Tibial nerve (tissue), 4 donors: Measurements from ENCODE around the gene GALNT14. TPM values are rescaled to one million over a fixed set of nuclear protein-coding genes. Genes with fewer than 3 reads are reported as not detected.

Source experiments
- DNase-seq, 2 donors: peaks; one replicate each; pipeline ENCODE4 v3.0.0-alpha.2; 2019; ENCODE audit warnings: low spot score in 2 of 2
- H3K27ac ChIP-seq, 4 donors: fragments of 200-600 bp; sonication (generic) in 3 of 4; one replicate each; pipeline ENCODE4 v1.5.1; 2017 to 2019; ENCODE audit warnings: mild to moderate bottlenecking in 1 of 4
- H3K27me3 ChIP-seq, 2 donors: fragments of 200-600 bp; sonication (generic) in 1 of 2; one replicate each; pipeline versions ENCODE4 v1.5.1 to v1.6.0; 2017 to 2019
- H3K36me3 ChIP-seq, 3 donors: fragments of 200-600 bp; sonication (generic); one replicate each; pipeline ENCODE4 v1.5.1; 2018 to 2019
- H3K4me1 ChIP-seq, 4 donors: fragments of 200-600 bp; sonication (generic) in 3 of 4; one replicate each; pipeline ENCODE4 v1.5.1; 2017 to 2019
- H3K4me3 ChIP-seq, 4 donors: fragments of 200-600 bp; sonication (generic) in 3 of 4; one replicate each; pipeline ENCODE4 v1.5.1; 2017 to 2019; ENCODE audit warnings: mild to moderate bottlenecking in 1 of 4, moderate library complexity in 1 of 4
- H3K9me3 ChIP-seq, 4 donors: fragments of 200-600 bp; sonication (generic) in 3 of 4; one replicate each; pipeline ENCODE4 v1.5.1; 2017 to 2019
- CTCF ChIP-seq, 5 experiments: fragments of 200-600 bp in 3 of 5; fragments of 450-650 bp in 2 of 5; sonication (generic) in 3 of 5; IDR thresholded peaks; one replicate each; pipeline ENCODE4 v1.5.1; 2016 to 2019; ENCODE audit warnings: antibody characterized with exemption in 5 of 5, mild to moderate bottlenecking in 3 of 5, moderate library complexity in 2 of 5
- EP300 ChIP-seq, 2 donors: sonication (generic); formaldehyde crosslinking; IDR thresholded peaks; one replicate each; pipeline ENCODE4 v1.6.1; 2017; ENCODE audit warnings: antibody characterized with exemption in 2 of 2, mild to moderate bottlenecking in 1 of 2
- POLR2A ChIP-seq, 2 donors: fragments of 450-650 bp; IDR thresholded peaks; one replicate each; pipeline ENCODE4 v1.6.1; 2017; ENCODE audit warnings: antibody characterized with exemption in 2 of 2, mild to moderate bottlenecking in 2 of 2, moderate library complexity in 2 of 2
- WGBS, 2 donors: methylation state at CpG; one replicate each; pipeline ENCODE4 v1.1.5; 2018; 5-methylcytosine and 5-hydroxymethylcytosine counted together
- total RNA-seq, 4 donors: library from RNA; depleted of rRNA; stranded (reverse); fragments of >200 nt; gene quantifications; one replicate each; pipeline ENCODE4 v1.1.0, GENCODE V29; 2016

The GALNT14 gene
- total RNA-seq, 4 donors from 2014 or later, result 0.21 to 4.2 (median 0.78) TPM; not detected in 1

DNA sequence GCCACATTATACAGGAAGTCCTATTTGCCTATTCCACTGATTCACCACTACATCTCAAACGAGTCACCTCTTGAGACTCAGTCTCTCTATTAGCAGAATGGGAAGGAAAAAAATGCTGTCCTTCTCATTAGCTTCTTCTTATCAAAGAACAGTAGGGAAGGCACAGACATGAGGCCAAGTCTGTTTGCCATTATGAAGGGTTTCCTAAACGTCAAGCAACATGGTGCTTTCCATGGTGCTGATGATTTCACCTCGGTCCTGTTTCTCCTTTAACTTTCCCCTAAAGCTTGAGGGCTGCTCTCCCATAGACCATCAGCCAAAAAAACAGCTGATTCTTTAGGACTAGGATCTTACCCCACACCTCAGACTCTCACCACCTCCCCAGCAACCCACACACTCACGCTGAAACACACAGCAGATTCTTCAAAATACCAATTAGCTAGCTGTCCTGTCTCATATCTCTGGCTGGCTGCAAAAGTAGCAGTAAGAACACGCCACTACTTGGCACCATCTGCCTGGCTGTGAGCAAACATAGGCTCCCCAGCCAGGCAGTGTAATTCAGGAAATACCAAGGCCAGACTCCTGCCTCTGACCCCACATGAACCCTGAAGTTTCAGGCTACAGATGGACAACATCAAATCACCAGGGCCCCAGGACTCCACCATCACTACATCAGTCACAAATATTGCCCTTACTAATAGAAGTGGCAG, 30.5 kb downstream of the GALNT14 start:
- WGBS, 2 donors, result 44 to 53% methylated on average over 5 of the region's 5 CpGs
- TF ChIP-seq POLR2A (IDR thresholded peaks at IDR 0.05) (no peak), EP300 (IDR thresholded peaks at IDR 0.05) (no peak), CTCF (IDR thresholded peaks at IDR 0.05) (no peak)
- no peaks in the 10 kb centered on the region for H3K36me3 ChIP-seq
- no peaks in the 10 kb centered on the region for H3K27me3 ChIP-seq
- no peak for DNase-seq
- no peaks in the 10 kb centered on the region for H3K9me3 ChIP-seq
- no peak overlapping the region for H3K27ac ChIP-seq
- H3K4me1 ChIP-seq, result no peaks in the 10 kb centered on the region
- H3K4me3 ChIP-seq, result no peak overlapping the region

- H3K4me1 ChIP-seq, result no peaks in the 10 kb centered on the region
- no peak overlapping the region for H3K4me3 ChIP-seq
- H3K27me3 ChIP-seq, result no peaks in the 10 kb centered on the region
- no peak for DNase-seq
- no peak overlapping the region for H3K27ac ChIP-seq
- H3K36me3 ChIP-seq, result no peaks in the 10 kb centered on the region
- H3K9me3 ChIP-seq, result no peaks in the 10 kb centered on the region
- no peak for TF ChIP-seq CTCF (IDR thresholded peaks at IDR 0.05)
- 80 to 91% methylated on average over 2 of the region's 2 CpGs for WGBS, 2 donors
Measured at GRCh38 chr2:31101701-31102100, 36.5 kb downstream of the GALNT14 start.

DNA sequence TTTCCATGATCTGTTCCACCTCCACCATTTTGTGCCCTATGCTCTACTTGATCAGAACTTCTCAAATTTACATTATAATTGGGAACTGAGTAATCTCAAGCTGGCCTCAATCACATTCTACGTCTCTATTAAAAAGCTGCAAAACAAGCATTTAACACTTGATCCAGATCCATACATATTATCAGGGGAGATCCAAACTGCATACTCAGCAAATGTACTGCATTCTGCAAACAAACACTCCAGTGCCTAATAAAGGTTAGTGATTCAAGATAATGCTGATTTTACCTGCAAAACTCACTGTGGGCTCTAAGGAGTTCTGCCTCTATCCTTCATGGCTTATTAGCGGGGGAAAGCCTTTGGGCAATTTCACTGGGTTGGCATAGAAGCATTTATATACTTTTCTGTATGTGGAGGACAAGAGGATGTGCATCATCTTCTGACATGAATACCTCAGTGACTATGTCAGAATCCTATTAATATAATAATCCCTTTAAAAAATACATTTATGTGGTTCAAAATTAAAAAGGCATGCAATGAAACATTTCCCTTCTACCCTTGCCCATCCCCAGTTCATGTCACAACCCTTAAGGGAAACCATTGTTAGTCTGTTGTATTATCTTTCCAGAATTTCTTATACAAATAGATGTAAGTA, 40.2 kb downstream of the GALNT14 start:
- no peaks in the 10 kb centered on the region for H3K36me3 ChIP-seq
- no peaks in the 10 kb centered on the region for H3K27me3 ChIP-seq
- no peak overlapping the region for H3K27ac ChIP-seq
- H3K4me3 ChIP-seq, result no peak overlapping the region
- DNase-seq, result no peak
- TF ChIP-seq POLR2A (IDR thresholded peaks at IDR 0.05) (no peak), CTCF (IDR thresholded peaks at IDR 0.05) (no peak), EP300 (IDR thresholded peaks at IDR 0.05) (no peak)
- H3K4me1 ChIP-seq, result no peaks in the 10 kb centered on the region
- 48 to 85% methylated on average over 2 of the region's 2 CpGs for WGBS, 2 donors
- no peaks in the 10 kb centered on the region for H3K9me3 ChIP-seq

- DNase-seq, result no peak
- TF ChIP-seq POLR2A (IDR thresholded peaks at IDR 0.05) (no peak), EP300 (IDR thresholded peaks at IDR 0.05) (no peak), CTCF (IDR thresholded peaks at IDR 0.05) (no peak)
- 85 to 90% methylated on average over 7 of the region's 7 CpGs for WGBS, 2 donors
Measured at GRCh38 chr2:31090188-31090587, 48.1 kb downstream of the GALNT14 start.

GRCh38 chr2:31089645-31090044, 48.6 kb downstream of the GALNT14 start:
- Histone ChIP-seq H3K27ac (no peak overlapping the region), H3K36me3 (no peaks in the 10 kb centered on the region), H3K4me3 (no peak overlapping the region), H3K4me1 (no peaks in the 10 kb centered on the region), H3K27me3 (no peaks in the 10 kb centered on the region), H3K9me3 (peaks cover 0 to 6% (median 0%) of the 10 kb centered on the region in 4 donors)
- TF ChIP-seq POLR2A (IDR thresholded peaks at IDR 0.05) (no peak), EP300 (IDR thresholded peaks at IDR 0.05) (no peak), CTCF (IDR thresholded peaks at IDR 0.05) (no peak)
- no peak for DNase-seq
- 75 to 77% methylated on average over 2 of the region's 2 CpGs for WGBS, 2 donors

More at GRCh38 chr2:31090188-31090587, 48.1 kb downstream of the GALNT14 start:
- H3K4me3 ChIP-seq, result no peak overlapping the region
- peaks cover 0 to 6% (median 0%) of the 10 kb centered on the region in 4 donors for H3K9me3 ChIP-seq
- no peaks in the 10 kb centered on the region for H3K4me1 ChIP-seq
- H3K27ac ChIP-seq, result no peak overlapping the region
- H3K27me3 ChIP-seq, result no peaks in the 10 kb centered on the region
- H3K36me3 ChIP-seq, result no peaks in the 10 kb centered on the region
